SH-SY5Y (cell line): Measurements from ENCODE around the gene METTL3.

Source experiments
- GATA2 ChIP-seq: IDR thresholded peaks from 2 replicates; pipeline ENCODE4 v1.6.1; 2011; ENCODE audit warnings: mild to moderate bottlenecking, low read depth, low read length
- GATA3 ChIP-seq: IDR thresholded peaks from 2 replicates; pipeline ENCODE4 v1.6.1; 2011; ENCODE audit warnings: low read depth, mild to moderate bottlenecking, low read length, moderate library complexity

METTL3 gene

DNA sequence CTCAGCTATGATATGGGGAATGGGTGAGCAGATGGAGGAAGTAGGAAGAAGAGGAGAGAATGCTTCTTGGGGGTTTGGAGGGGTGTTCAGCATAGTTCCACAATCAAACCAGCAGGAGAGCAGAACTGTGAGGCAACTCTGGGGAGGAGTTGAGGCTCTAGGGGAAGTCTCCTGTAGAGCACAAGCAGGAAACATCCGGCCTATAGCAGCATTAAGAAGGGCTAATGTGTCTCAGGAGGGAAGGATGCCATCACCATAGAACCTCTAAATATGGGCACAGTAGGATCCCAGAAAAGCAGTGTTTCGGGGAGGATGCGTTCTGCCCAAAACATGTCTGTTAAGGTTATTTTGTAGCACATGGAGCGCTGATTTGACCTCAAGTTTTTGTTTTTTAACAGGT, 23.4 kb upstream of the METTL3 start:
- TF ChIP-seq GATA2 (no peak), GATA3 (no peak)

DNA sequence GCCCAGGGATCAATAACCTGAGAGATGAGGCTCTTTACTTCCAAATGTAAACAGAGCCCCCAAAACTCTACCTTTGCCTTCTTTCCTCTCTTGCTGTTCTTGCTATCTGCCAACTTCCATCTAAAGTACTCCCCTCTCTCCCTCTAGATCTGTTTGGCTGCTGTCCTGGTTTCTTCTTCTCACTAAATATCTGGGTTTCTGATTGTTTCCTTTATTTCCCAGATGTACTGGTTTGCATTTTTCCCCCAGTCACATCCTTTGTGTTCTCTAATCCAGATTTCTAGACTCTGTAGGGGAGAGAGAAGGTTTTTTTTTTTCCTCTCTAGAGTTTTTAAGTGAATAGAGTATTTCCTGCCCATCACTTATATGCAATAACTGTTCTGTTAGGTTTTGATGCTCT, 22.2 kb upstream of the METTL3 start:
- TF ChIP-seq GATA3 (no peak), GATA2 (no peak)

DNA sequence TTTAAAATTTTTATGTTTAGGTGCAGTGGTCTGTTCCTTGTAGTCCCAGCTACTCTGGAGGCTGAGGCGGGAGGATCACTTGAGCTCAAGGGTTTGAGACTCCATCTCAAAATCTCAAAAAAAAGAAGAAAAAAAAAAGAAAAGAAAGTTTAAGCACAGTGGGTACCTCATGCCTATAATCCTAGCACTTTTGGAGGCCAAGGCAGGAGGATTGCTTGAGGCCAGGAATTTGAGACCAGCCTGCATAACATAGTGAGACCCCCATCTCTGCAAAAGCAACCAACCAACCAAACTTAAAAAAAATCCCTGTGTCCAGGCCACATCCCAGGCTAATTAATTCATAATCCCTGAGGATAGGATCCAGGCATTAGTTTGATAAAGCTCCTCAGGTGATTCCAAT, 18.4 kb upstream of the METTL3 start:
- TF ChIP-seq GATA3 (no peak), GATA2 (no peak)

DNA sequence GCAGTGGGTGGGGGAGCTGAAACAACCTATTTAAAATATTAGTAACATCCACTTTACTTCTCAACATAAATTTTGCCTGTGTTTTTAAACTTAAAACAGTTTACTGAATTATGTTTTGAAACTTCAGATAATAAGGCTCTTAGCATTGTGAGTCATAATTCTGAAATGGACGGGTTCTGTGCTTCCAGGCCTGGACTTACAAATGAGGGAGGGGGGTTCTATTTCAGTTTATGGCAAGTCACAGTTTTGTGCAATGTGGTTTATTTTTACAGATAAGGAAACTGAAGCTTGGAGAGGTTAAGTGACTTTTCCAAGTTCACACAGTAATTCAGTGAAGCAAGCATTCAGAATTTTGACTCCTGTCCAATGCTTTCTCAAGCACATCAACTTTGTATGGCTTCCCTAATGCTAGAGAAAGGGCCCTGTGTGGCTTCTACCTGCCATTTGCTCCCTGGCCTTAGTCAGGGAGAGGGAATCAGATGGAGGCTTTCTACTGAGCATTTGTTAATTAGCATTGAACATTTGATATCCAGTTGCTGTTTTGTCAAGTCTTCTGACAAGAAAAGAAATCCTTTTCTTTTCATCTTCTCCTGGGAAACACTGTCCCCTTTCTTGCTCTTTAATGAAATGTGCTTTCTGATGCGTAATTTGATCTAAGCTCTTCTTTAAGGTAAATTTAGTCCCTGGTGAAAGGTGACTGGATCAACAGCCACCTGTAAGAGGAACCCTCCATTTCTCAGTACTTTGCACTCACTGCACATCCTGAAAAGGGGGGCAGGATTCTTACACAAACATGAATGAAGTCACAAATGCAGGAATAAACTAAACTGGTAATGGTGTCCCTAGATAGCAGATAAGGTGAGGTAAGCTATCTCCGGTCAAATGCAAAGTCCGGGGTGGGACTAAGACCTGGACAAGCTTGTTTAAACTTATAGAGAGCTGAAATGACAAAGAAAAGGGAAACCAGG, 17.5 kb upstream of the METTL3 start:
- TF ChIP-seq GATA2, result no peak
- no peak for TF ChIP-seq GATA3

DNA sequence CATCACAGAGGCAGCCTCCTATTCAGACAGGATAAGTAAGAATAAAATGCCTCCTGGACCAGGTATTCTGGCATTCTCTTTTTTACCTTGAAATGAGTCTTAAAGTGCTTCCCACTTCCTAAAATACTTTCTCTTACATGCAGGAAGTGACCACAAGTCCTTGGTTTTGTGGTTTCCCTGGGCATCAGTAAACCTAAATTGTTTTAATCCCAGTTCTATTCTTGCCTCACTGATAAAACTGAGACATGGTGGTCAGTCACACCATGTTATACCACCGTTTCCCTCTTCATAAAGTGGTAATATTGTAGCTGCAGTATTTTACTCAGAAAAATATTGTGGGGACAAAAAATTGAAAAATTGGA, 16.2 kb upstream of the METTL3 start:
- no peak for TF ChIP-seq GATA2
- no peak for TF ChIP-seq GATA3

DNA sequence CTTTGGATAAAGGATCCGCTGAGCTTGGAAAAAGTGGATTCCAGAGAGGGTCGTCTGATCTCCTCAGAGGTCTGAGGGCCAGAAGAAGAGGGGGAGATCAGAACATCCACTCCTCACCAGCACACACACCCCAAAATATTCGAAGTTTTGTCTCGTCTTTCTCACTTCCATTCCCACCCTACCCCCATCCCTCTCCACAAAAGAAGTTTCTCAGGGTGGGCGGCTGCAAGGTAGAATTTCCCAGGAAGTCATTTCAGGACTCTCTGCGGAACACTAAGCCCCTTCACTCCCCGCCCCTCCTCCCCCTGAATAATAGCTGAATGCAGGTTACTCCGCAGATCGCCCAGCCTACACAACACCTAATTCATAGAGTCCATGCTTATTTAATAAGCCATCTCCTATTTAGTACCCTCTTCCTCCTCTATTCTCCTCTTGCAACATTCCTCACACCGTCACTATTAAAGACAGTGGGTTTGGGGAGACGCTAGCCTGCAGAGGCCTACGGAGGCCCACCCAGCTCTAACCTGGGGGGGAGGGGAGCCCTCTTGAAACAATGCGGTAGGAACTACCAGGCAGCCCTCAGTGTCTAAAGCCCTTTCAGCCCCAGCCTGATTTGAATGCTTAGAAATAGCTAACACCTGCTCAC, 15.7 kb upstream of the METTL3 start:
- TF ChIP-seq GATA2 (no peak), GATA3 (no peak)

DNA sequence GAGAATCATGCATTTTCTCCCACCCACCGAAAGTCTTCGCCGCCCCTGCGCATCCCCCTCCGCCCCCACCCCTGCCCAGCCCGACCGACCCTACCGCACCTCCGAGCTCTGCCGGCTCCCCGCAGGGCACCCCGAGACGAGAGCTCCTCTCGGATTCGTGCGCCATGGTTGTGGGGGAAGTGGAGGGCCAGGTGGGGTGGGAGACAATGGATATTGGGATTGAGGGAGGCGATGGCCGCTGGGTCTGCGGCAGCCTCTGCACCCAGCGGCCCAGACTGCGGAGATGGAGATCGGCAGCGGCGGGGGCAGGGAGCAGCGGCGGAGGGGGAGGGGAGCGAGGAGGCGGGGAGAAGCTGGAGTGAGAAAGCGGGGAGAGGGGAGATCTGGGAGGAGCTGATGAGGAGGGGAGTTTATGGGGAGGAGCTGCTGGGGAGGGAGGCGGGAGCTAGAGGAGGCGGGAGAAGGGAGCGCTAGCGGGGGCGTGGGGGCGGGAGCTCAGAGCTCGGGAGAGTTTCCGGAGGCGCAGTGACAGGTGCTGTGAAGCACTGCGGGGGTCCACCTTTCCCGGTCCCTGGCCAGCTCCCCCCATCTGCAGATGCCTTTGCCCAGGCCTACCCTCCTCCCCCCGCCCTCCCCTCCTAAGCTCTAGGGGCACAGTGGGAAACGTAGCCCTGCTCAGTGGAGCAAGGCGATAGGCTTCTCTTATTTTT, 15.0 kb upstream of the METTL3 start, which contains the start of gene SALL2:
TSS of gene SALL2 (minus strand) at position 385 of the 710 bp plus-strand sequence. CDS start at position 166, 219 bp downstream.
- TF ChIP-seq GATA3, result no peak
- TF ChIP-seq GATA2, result no peak

DNA sequence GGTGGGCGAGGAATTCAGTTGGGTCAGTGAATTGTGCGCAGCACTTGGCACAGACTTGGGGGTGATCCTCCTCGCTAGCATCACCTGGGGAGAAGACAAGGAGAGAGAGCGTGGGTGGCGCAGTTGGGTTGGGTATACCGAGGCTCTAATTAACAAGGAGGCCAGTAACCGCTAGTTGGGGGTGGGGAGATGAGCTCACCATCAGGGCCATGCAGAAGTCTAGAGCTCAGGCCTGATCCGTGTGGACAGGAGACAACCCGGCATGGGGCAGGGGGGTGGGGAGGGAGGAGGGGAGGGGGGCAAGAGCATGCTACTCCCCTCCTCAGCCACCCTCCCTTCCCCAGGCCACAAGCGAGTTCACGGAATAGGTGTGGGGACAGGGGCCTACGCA, 14.4 kb upstream of the METTL3 start:
- TF ChIP-seq GATA3, result no peak
- no peak for TF ChIP-seq GATA2

DNA sequence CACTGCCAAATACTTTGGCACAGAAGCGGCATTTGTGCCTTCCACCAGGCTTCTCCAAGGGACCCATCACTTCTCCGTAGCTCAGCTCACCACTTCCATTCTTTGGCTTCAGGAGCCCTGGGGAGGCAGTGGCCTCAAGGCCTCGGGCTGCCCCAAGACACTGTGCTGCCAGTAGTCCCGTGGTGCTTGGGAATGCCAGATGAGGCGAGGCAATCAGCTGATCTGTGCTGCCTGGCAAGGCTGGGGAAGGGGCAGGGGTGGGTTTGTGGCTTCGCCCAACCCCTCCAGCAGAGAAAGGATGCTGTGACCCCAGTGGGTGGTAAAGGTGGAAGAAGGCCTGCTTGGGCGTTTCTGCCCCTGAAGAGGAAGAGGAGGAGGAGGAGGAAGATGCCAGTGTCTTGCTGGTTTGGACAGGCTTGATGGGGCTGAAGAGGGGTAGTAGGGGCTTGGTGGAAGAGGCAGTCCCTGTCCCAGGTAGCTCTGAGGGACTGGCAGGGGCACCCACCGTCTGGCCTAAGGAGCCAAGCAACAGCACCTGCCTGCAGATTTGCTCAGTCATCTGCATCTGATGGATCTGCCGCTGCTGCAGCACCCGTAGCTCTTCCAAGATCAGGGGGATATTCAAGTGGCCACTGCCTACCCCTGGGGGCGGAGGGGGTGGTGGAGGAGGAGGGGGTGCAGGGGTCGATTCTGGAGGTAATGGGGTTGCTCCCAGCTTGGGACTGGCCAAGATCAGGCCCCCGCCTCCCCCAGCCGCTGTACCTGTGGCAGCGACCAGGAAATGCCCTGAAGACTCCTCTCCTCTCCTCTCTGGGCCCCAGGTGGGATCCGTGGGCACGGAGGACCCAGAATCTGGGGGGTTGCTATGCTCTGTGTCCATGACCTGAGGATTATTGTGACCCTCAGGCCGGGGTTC, 13.7 kb upstream of the METTL3 start:
- TF ChIP-seq GATA3 (no peak), GATA2 (no peak)

DNA sequence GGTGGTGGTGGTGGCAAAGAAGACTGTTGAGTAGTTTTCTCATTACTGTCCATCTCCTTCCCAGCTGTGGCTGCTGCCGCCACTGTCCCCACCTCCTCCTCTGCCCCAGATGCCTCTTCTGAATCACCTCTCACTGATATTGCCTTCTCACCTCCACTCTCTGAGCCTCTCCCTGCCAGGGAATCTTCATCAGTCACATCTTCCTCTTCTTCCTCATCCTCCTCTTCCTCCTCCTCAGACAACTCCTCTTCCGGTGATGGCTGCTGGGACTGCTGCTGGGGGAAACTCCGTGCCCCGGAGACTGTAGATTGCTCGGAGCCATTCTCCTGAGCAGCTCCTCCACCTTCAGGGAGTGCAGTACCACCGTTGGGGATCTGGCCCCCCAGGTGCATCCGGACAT, 12.1 kb upstream of the METTL3 start:
- TF ChIP-seq GATA3 (no peak), GATA2 (no peak)

DNA sequence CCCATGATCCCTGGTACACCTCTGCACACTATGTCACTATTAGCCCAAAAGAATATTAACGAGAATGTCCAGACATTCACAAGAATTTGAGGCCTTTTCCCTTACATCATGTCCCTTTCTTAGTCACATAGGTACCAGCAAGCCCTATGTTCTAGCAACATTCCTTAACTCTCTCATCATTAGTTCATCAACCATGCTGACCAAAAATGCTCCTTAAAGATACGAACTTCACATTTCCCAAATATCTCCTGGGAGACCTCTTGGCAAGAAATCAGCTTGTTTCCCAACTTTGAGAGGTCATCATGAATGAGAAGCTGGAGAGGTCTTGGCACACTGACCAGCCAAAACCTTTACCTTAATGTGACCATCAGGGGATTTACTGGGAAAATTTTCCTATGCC, 10.4 kb upstream of the METTL3 start:
- TF ChIP-seq GATA2 (no peak), GATA3 (no peak)

DNA sequence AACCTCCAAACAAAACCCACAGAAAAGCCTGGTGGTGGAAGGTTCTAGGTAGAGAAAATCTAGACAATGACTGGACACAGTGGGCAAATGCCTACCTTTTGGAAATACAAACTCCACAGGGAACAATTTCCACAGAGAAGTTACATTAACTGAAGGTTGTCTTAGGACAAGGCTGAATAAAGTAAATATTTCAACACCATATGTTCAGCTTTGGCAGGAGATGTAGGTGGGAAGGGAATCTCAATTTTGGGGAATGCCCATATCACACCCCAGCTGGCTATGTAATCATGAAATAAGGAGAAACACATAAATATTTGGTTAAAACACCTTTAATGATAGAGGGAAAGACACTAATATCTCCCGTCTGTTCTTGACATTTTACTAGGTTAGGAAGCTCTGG, 9.6 kb upstream of the METTL3 start:
- no peak for TF ChIP-seq GATA2
- no peak for TF ChIP-seq GATA3

DNA sequence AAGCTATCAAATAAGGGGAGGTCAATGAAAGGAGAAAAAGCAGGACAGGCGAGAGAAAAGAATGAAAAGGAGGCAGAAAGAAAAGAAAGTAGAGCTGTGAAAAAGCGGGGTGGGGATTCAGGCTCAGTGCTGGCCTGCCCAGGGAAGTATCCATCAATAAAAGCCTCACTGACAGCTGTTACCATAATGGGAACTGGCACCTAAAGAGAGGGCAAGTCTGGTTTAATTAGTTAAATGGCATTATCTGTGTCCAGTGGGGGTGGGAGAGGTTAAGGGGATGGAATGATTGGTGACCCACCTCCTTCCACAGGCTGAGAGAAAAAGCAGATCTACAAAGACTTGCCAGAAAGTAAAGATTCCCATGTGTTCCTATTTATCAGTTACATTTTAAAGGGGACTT, 7.6 kb upstream of the METTL3 start:
- TF ChIP-seq GATA3 (no peak), GATA2 (no peak)
